ENCODE results near the gene DHRS1. TPM values are rescaled to one million over a fixed set of nuclear protein-coding genes. Genes with fewer than 3 reads are reported as not detected.

Gene DHRS1
- total and polyA plus RNA-seq, 2 of the 4 experiments (the other 2 are of a cell fraction): 15.8 to 38.6 TPM

DNA sequence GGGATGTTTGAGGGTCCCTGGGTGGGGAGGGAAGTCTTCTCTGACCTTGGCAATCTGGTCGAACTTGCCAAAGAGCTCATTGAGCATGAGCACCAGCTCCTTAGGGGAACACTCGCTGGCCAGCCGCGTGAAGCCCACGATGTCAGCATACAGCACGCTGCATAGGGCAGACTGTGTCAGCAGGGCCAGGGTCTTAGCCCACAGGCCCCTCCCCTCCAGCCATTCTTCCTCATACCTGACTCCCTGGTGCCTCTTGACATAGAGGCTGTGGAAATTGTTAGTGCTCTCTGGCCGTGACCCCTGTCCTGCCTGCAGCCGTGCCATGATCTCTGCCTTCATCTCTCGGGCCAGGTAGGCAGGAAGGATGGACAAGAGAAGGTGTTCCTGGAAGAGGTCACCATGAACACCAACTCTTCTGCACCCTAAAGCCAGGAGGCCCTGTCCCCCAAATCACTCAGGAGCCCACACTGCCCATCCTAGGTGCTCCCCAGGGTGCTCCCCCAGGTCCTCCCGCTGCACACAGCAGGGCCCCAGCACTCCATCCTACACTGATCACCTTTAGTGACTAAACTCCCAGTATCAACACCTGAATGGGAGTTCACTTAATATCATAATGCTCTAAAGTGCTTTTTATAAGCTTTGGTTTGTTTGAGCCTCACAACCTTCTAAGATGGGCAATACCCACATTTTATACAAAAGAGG lies 31.5 kb upstream of the DHRS1 start:
- no peak overlapping the region for H2BK20ac ChIP-seq (ENCODE audit: low read depth, low read length)
- H3K27ac ChIP-seq (ENCODE audit: insufficient read depth, low read length): no peak overlapping the region
- H4K8ac ChIP-seq (ENCODE audit: low read depth in 2 of 2, low read length in 2 of 2): no peak overlapping the region
- H3K14ac ChIP-seq (replicated peaks; ENCODE audit: low read depth, low read length): no peak overlapping the region
- dilution Hi-C loops (cut with HindIII; ENCODE audit: low sequenced_read_pairs, unreplicated experiment) (no loop called here), in situ Hi-C loops (cut with MboI; ENCODE audit: low sequenced_read_pairs) (loop anchor here (5.0 kb wide), 1 partner anchor 106 kb away; no protein-coding TSS in a partner anchor), intact Hi-C loops (cut with micrococcal nuclease) (no loop called here)
- no peak overlapping the region for H2BK15ac ChIP-seq (ENCODE audit: low read depth, low read length)
- H3K4me1 ChIP-seq (ENCODE audit: control insufficient read depth, insufficient read depth, low read length): peaks cover 3% of the 10 kb centered on the region; the same call in 1 of the 2 replicates
- ATAC-seq (ENCODE audit: low read depth) (no peak), DNase-seq (no peak)
- H2AFZ ChIP-seq (replicated peaks; ENCODE audit: low read length, poor library complexity): no peak overlapping the region
- ChIA-PET POLR2A (ENCODE audit: unreplicated experiment) (no interaction called here), CTCF (interaction anchor here (0.7 to 5.6 kb wide), 2 partner anchors 100 to 106 kb away, joined by 3 to 63 read pairs; partner anchors contain the start of genes CBLN3 and KHNYN)
- H3K56ac ChIP-seq (ENCODE audit: extremely low read depth, insufficient read depth, low read length): no peak overlapping the region
- BruUV-seq (replicated peaks): no TSS peak
- H3K36me3 ChIP-seq (ENCODE audit: control insufficient read depth, insufficient read depth, low read length): no peaks in the 10 kb centered on the region
- H3K9me3 ChIP-seq (ENCODE audit: control insufficient read depth, insufficient read depth, low read length): no peaks in the 10 kb centered on the region
- H3K23ac ChIP-seq (ENCODE audit: low read depth, low read length): no peak overlapping the region
- no peaks in the 10 kb centered on the region; the same call in 1 of the 2 replicates for H3K9me1 ChIP-seq (ENCODE audit: insufficient read depth, low read length)
- no peak overlapping the region for H3K4me3 ChIP-seq (ENCODE audit: insufficient read depth, low read depth, low read length)
- H4K5ac ChIP-seq (ENCODE audit: low read depth, low read length): no peak overlapping the region
- TF ChIP-seq USF2 (IDR thresholded peaks at IDR 0.05; ENCODE audit: low read depth, low read length) (no peak), BHLHE40 (IDR thresholded peaks at IDR 0.05; ENCODE audit: low read depth, low read length) (no peak), MAZ (IDR thresholded peaks at IDR 0.05; ENCODE audit: borderline replicate concordance, low read depth, low read length) (no peak), CHD1 (IDR thresholded peaks at IDR 0.05; ENCODE audit: low read depth, low read length) (no peak), POLR2A (IDR thresholded peaks at IDR 0.05; ENCODE audit: low read depth, low read length) (no peak), RAD21 (IDR thresholded peaks at IDR 0.05; ENCODE audit: low read length) (no peak), RFX5 (IDR thresholded peaks at IDR 0.05; ENCODE audit: low read depth, low read length) (no peak), MAFK (IDR thresholded peaks at IDR 0.05; ENCODE audit: low read depth, low read length) (no peak), NFE2L2 (IDR thresholded peaks at IDR 0.05; ENCODE audit: low read depth, low read length) (no peak), MXI1 (IDR thresholded peaks at IDR 0.05; ENCODE audit: borderline replicate concordance, low read depth, low read length) (no peak), ELK1 (IDR thresholded peaks at IDR 0.05; ENCODE audit: borderline replicate concordance, low read depth, low read length) (no peak), RCOR1 (IDR thresholded peaks at IDR 0.05; ENCODE audit: insufficient replicate concordance, low read length) (no peak)
- peaks cover 34% of the 10 kb centered on the region for H3K27me3 ChIP-seq (ENCODE audit: control insufficient read depth, insufficient read depth, low read length)
- WGBS, 2 experiments (ENCODE audit: extremely low coverage in 2 of 2, insufficient read length in 1 of 2): 79% methylated on average over 5 of the region's 10 CpGs; no CpG with 5 or more reads in 1 of the 2 experiments
- no peak overlapping the region for H3K9ac ChIP-seq (ENCODE audit: low read depth, low read length)
- H2AK5ac ChIP-seq (ENCODE audit: low read depth, low read length): no peak overlapping the region
- no peak overlapping the region for H3K18ac ChIP-seq (ENCODE audit: low read depth, low read length)
- no peak overlapping the region for H2BK5ac ChIP-seq (ENCODE audit: low read depth, low read length, poor library complexity, severe bottlenecking)
- no peaks in the 10 kb centered on the region for H4K20me1 ChIP-seq (ENCODE audit: insufficient read depth, low read length)
- no peak overlapping the region for H3K4me2 ChIP-seq (ENCODE audit: low read depth, low read length)
- no peak overlapping the region for H2BK120ac ChIP-seq (ENCODE audit: low read depth, low read length)
- H3K79me1 ChIP-seq (ENCODE audit: low read depth in 1 of 2, low read length in 2 of 2): no peaks in the 10 kb centered on the region
- no peak overlapping the region for H2AK9ac ChIP-seq (replicated peaks; ENCODE audit: low read depth, low read length, poor library complexity)
- no peak overlapping the region for H3K4ac ChIP-seq (ENCODE audit: low read depth, low read length)
- H4K91ac ChIP-seq (ENCODE audit: insufficient read depth, low read depth, low read length): no peak overlapping the region
